H1 (cell line): ENCODE data around the gene ZBTB49. TPM values are rescaled to one million over a fixed set of nuclear protein-coding genes. Genes with fewer than 3 reads are reported as not detected.

ENCODE experiments used
- BACH1 ChIP-seq: IDR thresholded peaks from 2 replicates; pipeline ENCODE4 v1.6.1; 2012; ENCODE audit warnings: low read length, improper control_type of control experiment
- EGR1 ChIP-seq: IDR thresholded peaks from 2 replicates; pipeline ENCODE4 v1.6.1; 2011; ENCODE audit warnings: low read depth, low read length, borderline replicate concordance
- MAFK ChIP-seq: IDR thresholded peaks from 2 replicates; pipeline ENCODE4 v1.6.1; 2012; ENCODE audit warnings: low read depth, mild to moderate bottlenecking, improper control_type of control experiment, low read length
- POU5F1 ChIP-seq: IDR thresholded peaks from 2 replicates; pipeline ENCODE4 v1.6.1; 2011; ENCODE audit warnings: low read depth, mild to moderate bottlenecking, low read length, moderate library complexity
- SAP30 ChIP-seq: fragments of 300-600 bp; sonication (generic); IDR thresholded peaks from 2 replicates; pipeline ENCODE4 v1.7.1; 2012; ENCODE audit warnings: low read length, moderate library complexity, mild to moderate bottlenecking, inconsistent platforms; ENCODE audit not compliant: insufficient read depth, insufficient replicate concordance
- TEAD4 ChIP-seq: IDR thresholded peaks from 2 replicates; pipeline ENCODE4 v1.6.1; 2012; ENCODE audit warnings: low read depth, low read length, inconsistent platforms, mixed read lengths
- polyA plus RNA-seq, 7 experiments: library from polyadenylated mRNA; depleted of rRNA in 3 of 7; stranded (reverse) in 5 of 7; unstranded in 2 of 7; fragments of >200 nt in 5 of 7; fragments of 200-250 nt in 2 of 7; gene quantifications; 1 replicate in 5 of 7; 2 replicates in 1 of 7; 4 replicates in 1 of 7; pipeline versions ENCODE4 v1.2.1 to v1.2.3, GENCODE V29; 2011 to 2013; ENCODE audit warnings: missing spikeins in 2 of 7, mixed read lengths in 2 of 7
- total RNA-seq: library from RNA; stranded (reverse); fragmentation: NEBNext Ultra II Directional; extraction: Animal tissue kit (Norgen Biotek cat#: 25700); gene quantifications from 2 replicates; pipeline ENCODE4 v1.2.1, GENCODE V29; 2021
- TF ChIP-seq, protein P1 (sequence below): fragments of 300-600 bp; sonication (generic); IDR thresholded peaks from 2 replicates; pipeline ENCODE4 v1.7.1; 2012; ENCODE audit warnings: low read length, moderate library complexity, mild to moderate bottlenecking, inconsistent platforms; ENCODE audit not compliant: insufficient replicate concordance
- TF ChIP-seq, protein P2 (sequence below): IDR thresholded peaks from 2 replicates; pipeline ENCODE4 v1.6.1; 2012; ENCODE audit warnings: low read length, inconsistent platforms

ZBTB49 gene
- total and polyA plus RNA-seq, 2 of the 8 experiments (the other 6 are each of a cell fraction or from before 2014, with no cell fraction given), result 4.2 to 6.8 TPM

DNA sequence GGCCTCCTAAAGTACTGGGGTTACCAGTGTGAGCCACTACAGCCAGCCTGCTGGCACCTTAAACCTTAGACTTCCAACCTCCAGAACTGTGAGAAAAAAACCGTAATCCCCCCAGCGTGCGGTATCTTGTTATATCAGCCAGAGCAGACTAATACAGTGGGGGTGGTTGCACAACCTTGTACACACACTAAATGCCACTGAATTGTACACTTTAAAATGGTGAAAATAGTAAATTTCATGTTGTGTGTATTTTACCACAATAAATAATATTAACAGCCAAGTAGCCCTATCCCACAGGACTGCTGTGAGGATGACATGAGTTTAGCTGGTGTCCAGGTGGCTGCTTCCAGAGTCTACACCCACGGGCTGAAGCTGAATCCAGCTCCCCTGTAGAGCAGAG is 38.8 kb downstream of the ZBTB49 start (continued):
- TF ChIP-seq, protein P1, sequence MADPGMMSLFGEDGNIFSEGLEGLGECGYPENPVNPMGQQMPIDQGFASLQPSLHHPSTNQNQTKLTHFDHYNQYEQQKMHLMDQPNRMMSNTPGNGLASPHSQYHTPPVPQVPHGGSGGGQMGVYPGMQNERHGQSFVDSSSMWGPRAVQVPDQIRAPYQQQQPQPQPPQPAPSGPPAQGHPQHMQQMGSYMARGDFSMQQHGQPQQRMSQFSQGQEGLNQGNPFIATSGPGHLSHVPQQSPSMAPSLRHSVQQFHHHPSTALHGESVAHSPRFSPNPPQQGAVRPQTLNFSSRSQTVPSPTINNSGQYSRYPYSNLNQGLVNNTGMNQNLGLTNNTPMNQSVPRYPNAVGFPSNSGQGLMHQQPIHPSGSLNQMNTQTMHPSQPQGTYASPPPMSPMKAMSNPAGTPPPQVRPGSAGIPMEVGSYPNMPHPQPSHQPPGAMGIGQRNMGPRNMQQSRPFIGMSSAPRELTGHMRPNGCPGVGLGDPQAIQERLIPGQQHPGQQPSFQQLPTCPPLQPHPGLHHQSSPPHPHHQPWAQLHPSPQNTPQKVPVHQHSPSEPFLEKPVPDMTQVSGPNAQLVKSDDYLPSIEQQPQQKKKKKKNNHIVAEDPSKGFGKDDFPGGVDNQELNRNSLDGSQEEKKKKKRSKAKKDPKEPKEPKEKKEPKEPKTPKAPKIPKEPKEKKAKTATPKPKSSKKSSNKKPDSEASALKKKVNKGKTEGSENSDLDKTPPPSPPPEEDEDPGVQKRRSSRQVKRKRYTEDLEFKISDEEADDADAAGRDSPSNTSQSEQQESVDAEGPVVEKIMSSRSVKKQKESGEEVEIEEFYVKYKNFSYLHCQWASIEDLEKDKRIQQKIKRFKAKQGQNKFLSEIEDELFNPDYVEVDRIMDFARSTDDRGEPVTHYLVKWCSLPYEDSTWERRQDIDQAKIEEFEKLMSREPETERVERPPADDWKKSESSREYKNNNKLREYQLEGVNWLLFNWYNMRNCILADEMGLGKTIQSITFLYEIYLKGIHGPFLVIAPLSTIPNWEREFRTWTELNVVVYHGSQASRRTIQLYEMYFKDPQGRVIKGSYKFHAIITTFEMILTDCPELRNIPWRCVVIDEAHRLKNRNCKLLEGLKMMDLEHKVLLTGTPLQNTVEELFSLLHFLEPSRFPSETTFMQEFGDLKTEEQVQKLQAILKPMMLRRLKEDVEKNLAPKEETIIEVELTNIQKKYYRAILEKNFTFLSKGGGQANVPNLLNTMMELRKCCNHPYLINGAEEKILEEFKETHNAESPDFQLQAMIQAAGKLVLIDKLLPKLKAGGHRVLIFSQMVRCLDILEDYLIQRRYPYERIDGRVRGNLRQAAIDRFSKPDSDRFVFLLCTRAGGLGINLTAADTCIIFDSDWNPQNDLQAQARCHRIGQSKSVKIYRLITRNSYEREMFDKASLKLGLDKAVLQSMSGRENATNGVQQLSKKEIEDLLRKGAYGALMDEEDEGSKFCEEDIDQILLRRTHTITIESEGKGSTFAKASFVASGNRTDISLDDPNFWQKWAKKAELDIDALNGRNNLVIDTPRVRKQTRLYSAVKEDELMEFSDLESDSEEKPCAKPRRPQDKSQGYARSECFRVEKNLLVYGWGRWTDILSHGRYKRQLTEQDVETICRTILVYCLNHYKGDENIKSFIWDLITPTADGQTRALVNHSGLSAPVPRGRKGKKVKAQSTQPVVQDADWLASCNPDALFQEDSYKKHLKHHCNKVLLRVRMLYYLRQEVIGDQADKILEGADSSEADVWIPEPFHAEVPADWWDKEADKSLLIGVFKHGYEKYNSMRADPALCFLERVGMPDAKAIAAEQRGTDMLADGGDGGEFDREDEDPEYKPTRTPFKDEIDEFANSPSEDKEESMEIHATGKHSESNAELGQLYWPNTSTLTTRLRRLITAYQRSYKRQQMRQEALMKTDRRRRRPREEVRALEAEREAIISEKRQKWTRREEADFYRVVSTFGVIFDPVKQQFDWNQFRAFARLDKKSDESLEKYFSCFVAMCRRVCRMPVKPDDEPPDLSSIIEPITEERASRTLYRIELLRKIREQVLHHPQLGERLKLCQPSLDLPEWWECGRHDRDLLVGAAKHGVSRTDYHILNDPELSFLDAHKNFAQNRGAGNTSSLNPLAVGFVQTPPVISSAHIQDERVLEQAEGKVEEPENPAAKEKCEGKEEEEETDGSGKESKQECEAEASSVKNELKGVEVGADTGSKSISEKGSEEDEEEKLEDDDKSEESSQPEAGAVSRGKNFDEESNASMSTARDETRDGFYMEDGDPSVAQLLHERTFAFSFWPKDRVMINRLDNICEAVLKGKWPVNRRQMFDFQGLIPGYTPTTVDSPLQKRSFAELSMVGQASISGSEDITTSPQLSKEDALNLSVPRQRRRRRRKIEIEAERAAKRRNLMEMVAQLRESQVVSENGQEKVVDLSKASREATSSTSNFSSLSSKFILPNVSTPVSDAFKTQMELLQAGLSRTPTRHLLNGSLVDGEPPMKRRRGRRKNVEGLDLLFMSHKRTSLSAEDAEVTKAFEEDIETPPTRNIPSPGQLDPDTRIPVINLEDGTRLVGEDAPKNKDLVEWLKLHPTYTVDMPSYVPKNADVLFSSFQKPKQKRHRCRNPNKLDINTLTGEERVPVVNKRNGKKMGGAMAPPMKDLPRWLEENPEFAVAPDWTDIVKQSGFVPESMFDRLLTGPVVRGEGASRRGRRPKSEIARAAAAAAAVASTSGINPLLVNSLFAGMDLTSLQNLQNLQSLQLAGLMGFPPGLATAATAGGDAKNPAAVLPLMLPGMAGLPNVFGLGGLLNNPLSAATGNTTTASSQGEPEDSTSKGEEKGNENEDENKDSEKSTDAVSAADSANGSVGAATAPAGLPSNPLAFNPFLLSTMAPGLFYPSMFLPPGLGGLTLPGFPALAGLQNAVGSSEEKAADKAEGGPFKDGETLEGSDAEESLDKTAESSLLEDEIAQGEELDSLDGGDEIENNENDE, result no peak
- TF ChIP-seq POU5F1 (no peak), BACH1 (no peak), EGR1 (no peak), TEAD4 (no peak), MAFK (no peak), SAP30 (no peak)
- TF ChIP-seq, protein P2, sequence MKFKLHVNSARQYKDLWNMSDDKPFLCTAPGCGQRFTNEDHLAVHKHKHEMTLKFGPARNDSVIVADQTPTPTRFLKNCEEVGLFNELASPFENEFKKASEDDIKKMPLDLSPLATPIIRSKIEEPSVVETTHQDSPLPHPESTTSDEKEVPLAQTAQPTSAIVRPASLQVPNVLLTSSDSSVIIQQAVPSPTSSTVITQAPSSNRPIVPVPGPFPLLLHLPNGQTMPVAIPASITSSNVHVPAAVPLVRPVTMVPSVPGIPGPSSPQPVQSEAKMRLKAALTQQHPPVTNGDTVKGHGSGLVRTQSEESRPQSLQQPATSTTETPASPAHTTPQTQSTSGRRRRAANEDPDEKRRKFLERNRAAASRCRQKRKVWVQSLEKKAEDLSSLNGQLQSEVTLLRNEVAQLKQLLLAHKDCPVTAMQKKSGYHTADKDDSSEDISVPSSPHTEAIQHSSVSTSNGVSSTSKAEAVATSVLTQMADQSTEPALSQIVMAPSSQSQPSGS, result no peak
- TF ChIP-seq, all 59 proteins: peak for 0
